HL-60 (cell line): ENCODE results near the gene UBE2G1.

Experiments
- DNase-seq, 2 experiments: peaks; one replicate each; pipeline ENCODE4 v3.0.0-alpha.2; 2010 to 2020; ENCODE audit warnings: low read depth in 1 of 2, low spot score in 1 of 2
- H3K27ac ChIP-seq: fragments of 250-450 bp; sonication (Bioruptor Pico); replicated peaks from 2 replicates; pipeline ENCODE4 v1.5.1; 2020; ENCODE audit warnings: mild to moderate bottlenecking, moderate library complexity
- H3K27me3 ChIP-seq: fragments of 250-450 bp; sonication (Bioruptor Pico); 2 replicates; pipeline ENCODE4 v1.5.1; 2021; ENCODE audit warnings: mild to moderate bottlenecking, moderate library complexity; ENCODE audit not compliant: insufficient read depth, poor library complexity, severe bottlenecking
- H3K4me3 ChIP-seq: replicated peaks from 2 replicates; pipeline ENCODE4 v1.5.1; 2011; ENCODE audit warnings: mild to moderate bottlenecking, control low read depth, low read length; ENCODE audit not compliant: insufficient read depth
- GABPA ChIP-seq: IDR thresholded peaks from 2 replicates; pipeline ENCODE4 v1.6.1; 2012; ENCODE audit warnings: low read depth
- POLR2AphosphoS5 ChIP-seq: IDR thresholded peaks from 2 replicates; pipeline ENCODE4 v1.6.1; 2012; ENCODE audit warnings: low read depth
- SPI1 ChIP-seq: IDR thresholded peaks from 2 replicates; pipeline ENCODE4 v1.6.1; 2012; ENCODE audit warnings: low read depth, mild to moderate bottlenecking, borderline replicate concordance
- TF ChIP-seq, protein P1 (sequence below): IDR thresholded peaks from 2 replicates; pipeline ENCODE4 v1.6.1; 2012; ENCODE audit warnings: low read depth; ENCODE audit not compliant: insufficient replicate concordance
- TF ChIP-seq, protein P2 (sequence below): IDR thresholded peaks from one replicate; pipeline ENCODE4 v1.5.1; 2011; ENCODE audit warnings: low read length, control low read depth, inconsistent platforms; ENCODE audit not compliant: insufficient read depth

UBE2G1 gene

GRCh38 chr17:4229627-4230541 is 136.6 kb downstream of the UBE2G1 start:
- DNase-seq: no peak
- no peaks in the 10 kb centered on the region for H3K27me3 ChIP-seq
- H3K4me3 ChIP-seq: no peak overlapping the region
- no peak overlapping the region for H3K27ac ChIP-seq
- TF ChIP-seq, protein P1, sequence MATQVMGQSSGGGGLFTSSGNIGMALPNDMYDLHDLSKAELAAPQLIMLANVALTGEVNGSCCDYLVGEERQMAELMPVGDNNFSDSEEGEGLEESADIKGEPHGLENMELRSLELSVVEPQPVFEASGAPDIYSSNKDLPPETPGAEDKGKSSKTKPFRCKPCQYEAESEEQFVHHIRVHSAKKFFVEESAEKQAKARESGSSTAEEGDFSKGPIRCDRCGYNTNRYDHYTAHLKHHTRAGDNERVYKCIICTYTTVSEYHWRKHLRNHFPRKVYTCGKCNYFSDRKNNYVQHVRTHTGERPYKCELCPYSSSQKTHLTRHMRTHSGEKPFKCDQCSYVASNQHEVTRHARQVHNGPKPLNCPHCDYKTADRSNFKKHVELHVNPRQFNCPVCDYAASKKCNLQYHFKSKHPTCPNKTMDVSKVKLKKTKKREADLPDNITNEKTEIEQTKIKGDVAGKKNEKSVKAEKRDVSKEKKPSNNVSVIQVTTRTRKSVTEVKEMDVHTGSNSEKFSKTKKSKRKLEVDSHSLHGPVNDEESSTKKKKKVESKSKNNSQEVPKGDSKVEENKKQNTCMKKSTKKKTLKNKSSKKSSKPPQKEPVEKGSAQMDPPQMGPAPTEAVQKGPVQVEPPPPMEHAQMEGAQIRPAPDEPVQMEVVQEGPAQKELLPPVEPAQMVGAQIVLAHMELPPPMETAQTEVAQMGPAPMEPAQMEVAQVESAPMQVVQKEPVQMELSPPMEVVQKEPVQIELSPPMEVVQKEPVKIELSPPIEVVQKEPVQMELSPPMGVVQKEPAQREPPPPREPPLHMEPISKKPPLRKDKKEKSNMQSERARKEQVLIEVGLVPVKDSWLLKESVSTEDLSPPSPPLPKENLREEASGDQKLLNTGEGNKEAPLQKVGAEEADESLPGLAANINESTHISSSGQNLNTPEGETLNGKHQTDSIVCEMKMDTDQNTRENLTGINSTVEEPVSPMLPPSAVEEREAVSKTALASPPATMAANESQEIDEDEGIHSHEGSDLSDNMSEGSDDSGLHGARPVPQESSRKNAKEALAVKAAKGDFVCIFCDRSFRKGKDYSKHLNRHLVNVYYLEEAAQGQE: no peak
- TF ChIP-seq, protein P2, sequence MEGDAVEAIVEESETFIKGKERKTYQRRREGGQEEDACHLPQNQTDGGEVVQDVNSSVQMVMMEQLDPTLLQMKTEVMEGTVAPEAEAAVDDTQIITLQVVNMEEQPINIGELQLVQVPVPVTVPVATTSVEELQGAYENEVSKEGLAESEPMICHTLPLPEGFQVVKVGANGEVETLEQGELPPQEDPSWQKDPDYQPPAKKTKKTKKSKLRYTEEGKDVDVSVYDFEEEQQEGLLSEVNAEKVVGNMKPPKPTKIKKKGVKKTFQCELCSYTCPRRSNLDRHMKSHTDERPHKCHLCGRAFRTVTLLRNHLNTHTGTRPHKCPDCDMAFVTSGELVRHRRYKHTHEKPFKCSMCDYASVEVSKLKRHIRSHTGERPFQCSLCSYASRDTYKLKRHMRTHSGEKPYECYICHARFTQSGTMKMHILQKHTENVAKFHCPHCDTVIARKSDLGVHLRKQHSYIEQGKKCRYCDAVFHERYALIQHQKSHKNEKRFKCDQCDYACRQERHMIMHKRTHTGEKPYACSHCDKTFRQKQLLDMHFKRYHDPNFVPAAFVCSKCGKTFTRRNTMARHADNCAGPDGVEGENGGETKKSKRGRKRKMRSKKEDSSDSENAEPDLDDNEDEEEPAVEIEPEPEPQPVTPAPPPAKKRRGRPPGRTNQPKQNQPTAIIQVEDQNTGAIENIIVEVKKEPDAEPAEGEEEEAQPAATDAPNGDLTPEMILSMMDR: no peak
- TF ChIP-seq POLR2AphosphoS5 (no peak), SPI1 (no peak), GABPA (no peak)

DNA sequence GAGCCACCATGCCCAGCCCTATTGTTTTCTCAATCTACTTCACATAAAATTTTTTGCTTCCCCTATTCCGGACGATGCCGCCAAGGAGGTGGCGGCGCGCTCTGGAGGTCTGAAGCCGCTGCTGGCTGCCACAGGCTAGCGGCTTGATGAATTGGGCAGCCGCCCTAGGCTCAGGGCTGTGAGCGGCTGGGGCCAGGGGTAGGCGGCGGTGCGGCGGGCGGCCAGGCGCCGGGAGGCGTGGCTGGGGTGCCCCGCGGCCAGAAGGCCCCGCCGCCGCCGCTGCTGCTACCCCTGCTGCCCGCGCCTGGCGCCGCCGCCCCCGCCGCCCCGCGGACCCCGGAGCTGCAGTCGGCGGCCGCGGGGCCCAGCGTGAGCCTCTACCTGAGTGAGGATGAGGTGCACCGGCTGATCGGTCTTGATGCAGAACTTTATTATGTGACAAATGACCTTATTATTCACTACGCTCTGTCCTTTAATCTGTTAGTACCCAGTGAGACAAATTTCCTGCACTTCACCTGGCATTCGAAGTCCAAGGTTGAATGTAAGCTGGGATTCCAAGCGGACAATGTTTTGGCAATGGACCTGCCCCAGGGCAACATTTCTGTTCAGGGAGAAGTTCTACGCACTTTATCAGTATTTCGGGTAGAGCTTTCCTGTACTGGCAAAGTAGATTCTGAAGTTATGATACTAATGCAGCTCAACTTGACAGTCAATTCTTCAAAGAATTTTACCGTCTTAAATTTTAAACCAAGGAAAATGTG is 144.4 kb downstream of the UBE2G1 start:
- TF ChIP-seq, protein P2: no peak
- no peak for TF ChIP-seq GABPA
- TF ChIP-seq POLR2AphosphoS5: no peak
- TF ChIP-seq, protein P1: no peak
- no peak for TF ChIP-seq SPI1
- Histone ChIP-seq H3K27me3 (no peaks in the 10 kb centered on the region), H3K27ac (no peak overlapping the region), H3K4me3 (no peak overlapping the region)
- DNase-seq: no peak

DNA sequence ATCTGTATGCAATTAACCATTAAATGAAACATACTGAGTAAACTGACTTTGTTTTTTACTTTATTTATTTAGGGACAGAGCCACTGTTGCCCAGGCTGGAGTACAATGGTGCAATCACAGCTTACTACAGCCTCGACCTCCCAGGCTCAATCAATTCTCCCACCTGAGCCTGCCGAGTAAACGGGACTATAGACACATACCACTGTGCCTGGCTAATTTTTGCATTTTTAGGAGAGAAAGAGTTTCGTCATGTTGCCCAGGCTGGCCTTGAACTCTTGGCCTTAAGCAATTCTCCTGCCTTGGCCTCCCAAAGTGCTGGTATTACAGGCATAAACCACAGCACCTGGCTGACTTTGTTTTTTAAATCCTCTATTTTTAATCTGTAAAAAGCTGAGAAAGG is 145.3 kb downstream of the UBE2G1 start:
- no peak overlapping the region for H3K27ac ChIP-seq
- no peak for TF ChIP-seq SPI1
- no peak for TF ChIP-seq POLR2AphosphoS5
- no peak for TF ChIP-seq GABPA
- no peak for DNase-seq
- H3K4me3 ChIP-seq: no peak overlapping the region
- H3K27me3 ChIP-seq: no peaks in the 10 kb centered on the region

DNA sequence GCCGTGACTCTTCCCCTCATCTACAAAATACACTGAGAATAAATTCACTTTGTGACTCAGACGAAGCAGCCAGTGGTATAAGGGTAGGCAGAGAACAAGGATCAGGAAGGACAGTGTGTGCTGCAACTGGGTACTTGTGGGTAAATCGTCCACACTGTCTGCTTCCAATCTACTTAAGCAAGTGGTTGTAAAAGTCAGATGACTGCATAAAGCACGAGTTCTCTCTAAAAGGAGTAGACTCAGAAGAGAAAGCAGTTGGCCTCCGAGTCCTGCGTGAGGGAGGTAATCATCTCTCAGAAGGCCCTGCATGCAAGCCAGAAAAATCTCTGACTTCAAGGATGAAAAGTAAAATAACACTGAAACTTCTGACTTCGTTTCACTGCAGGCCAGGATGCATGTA is 145.8 kb downstream of the UBE2G1 start:
- TF ChIP-seq SPI1 (no peak), POLR2AphosphoS5 (no peak)
- TF ChIP-seq, protein P2: no peak
- TF ChIP-seq, protein P1: no peak
- Histone ChIP-seq H3K4me3 (no peak overlapping the region), H3K27ac (no peak overlapping the region), H3K27me3 (no peaks in the 10 kb centered on the region)
- DNase-seq: no peak
